ENCODE data around the gene CD276. TPM values are rescaled to one million over a fixed set of nuclear protein-coding genes. Genes with fewer than 3 reads are reported as not detected.

Gene CD276
- total RNA-seq, 1 donor from 2014 or later, result 207 TPM

DNA sequence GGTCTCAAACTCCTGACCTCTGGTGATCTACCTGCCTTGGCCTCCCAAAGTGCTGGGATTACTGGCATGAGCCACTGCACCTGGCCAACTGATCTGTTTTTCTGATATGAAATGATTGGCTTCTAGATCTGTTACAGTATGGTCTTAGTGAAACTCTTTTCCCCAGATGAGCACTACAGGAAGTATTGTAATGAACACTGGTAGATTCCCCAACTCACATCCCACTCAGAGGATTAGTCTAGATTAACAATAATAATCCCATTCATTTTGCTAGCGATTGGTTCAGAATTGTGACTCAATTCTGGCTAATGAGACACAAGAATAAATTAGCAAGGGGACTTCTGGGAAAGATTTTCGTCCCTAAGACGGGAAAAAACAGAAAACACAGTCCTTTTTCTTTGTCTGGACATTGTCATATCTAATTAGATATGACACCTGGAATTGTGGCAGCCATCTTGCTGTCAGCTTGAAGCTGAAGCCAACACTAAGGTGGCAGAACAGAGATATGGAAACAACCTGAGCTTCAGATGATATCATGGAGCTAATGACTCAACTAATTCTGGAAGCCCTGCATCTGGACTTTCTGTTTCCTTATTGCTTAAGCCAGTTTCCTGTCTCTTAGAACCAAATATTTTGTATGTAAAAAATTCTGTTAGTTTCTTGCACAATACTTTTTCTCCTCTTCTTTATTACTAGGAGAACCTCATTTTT lies 33.6 kb upstream of the CD276 start:
- no peak for DNase-seq (ENCODE audit: low spot score, unreplicated experiment)
- Mint-ChIP-seq H3K36me3 (ENCODE audit: insufficient read depth) (no peaks in the 10 kb centered on the region), H3K9me3 (ENCODE audit: low read depth) (no peaks in the 10 kb centered on the region), H3K27me3 (peaks cover 3% of the 10 kb centered on the region), H3K4me1 (ENCODE audit: low read depth) (peaks cover 6% of the 10 kb centered on the region), H3K27ac (no peak overlapping the region), H3K4me3 (ENCODE audit: low read depth) (no peak overlapping the region)
- TF ChIP-seq CTCF (IDR thresholded peaks at IDR 0.05; ENCODE audit: unreplicated experiment), result no peak

DNA sequence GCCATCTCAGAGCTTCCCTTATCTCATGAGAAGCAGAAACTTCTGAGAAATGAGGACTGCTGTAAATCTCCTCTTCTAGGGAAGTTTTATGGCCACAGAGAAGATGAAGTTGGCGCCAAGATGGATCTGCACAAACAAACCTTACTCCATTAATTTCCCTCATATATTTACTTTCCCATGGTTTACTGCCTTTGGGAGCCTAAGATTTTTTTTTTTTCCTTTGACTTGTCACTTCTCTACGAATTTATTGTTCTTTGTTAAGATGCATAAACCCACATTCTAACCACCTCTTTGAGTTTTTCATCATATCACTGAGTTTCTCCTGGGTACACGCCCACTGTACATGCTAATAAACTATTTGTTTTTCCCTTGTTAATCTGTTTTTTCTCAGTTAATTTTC lies 29.5 kb upstream of the CD276 start:
- DNase-seq (ENCODE audit: low spot score, unreplicated experiment), result no peak
- TF ChIP-seq CTCF (IDR thresholded peaks at IDR 0.05; ENCODE audit: unreplicated experiment), result no peak
- no peak overlapping the region for H3K4me3 Mint-ChIP-seq (ENCODE audit: low read depth)
- H3K27ac Mint-ChIP-seq, result no peak overlapping the region
- H3K36me3 Mint-ChIP-seq (ENCODE audit: insufficient read depth), result no peaks in the 10 kb centered on the region
- H3K9me3 Mint-ChIP-seq (ENCODE audit: low read depth), result no peaks in the 10 kb centered on the region
- H3K4me1 Mint-ChIP-seq (ENCODE audit: low read depth), result peaks cover 6% of the 10 kb centered on the region
- H3K27me3 Mint-ChIP-seq, result peaks cover 6% of the 10 kb centered on the region

- peaks cover 9% of the 10 kb centered on the region for H3K27me3 Mint-ChIP-seq
- DNase-seq (ENCODE audit: low spot score, unreplicated experiment), result no peak
- no peak overlapping the region for H3K4me3 Mint-ChIP-seq (ENCODE audit: low read depth)
These were observed 28.5 kb upstream of the CD276 start for GRCh38 chr15:73655724-73656123.

GRCh38 chr15:73658645-73659044 lies 25.5 kb upstream of the CD276 start:
- H3K36me3 Mint-ChIP-seq (ENCODE audit: insufficient read depth), result no peaks in the 10 kb centered on the region
- H3K27me3 Mint-ChIP-seq, result peaks cover 6% of the 10 kb centered on the region
- no peak overlapping the region for H3K27ac Mint-ChIP-seq
- TF ChIP-seq CTCF (IDR thresholded peaks at IDR 0.05; ENCODE audit: unreplicated experiment), result no peak
- no peak overlapping the region for H3K4me3 Mint-ChIP-seq (ENCODE audit: low read depth)
- H3K4me1 Mint-ChIP-seq (ENCODE audit: low read depth), result peaks cover 6% of the 10 kb centered on the region
- no peak for DNase-seq (ENCODE audit: low spot score, unreplicated experiment)
- H3K9me3 Mint-ChIP-seq (ENCODE audit: low read depth), result no peaks in the 10 kb centered on the region

More at GRCh38 chr15:73655724-73656123, 28.5 kb upstream of the CD276 start:
- TF ChIP-seq CTCF (IDR thresholded peaks at IDR 0.05; ENCODE audit: unreplicated experiment), result no peak
- H3K36me3 Mint-ChIP-seq (ENCODE audit: insufficient read depth), result no peaks in the 10 kb centered on the region
- no peak overlapping the region for H3K27ac Mint-ChIP-seq
- H3K4me1 Mint-ChIP-seq (ENCODE audit: low read depth), result peaks cover 6% of the 10 kb centered on the region
- no peaks in the 10 kb centered on the region for H3K9me3 Mint-ChIP-seq (ENCODE audit: low read depth)

DNA sequence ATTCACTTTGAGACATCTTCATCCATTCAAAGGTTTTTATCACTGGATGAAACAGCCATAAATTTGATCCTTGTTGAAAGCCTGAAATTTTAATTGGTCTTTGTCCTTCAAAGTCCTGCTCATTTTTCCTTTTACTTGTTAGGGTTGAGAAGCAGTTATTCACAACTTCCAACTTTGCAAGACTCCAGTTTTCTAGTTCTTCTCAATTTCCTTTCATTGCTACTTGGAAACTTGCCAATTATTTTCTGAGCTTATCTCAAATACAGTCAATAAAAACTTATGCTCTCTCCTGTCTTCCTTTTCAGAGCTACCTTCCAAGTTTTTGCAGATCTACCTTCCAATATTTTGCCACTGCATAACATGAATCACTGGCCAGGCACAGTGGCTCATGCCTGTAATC lies 23.7 kb upstream of the CD276 start:
- peaks cover 7% of the 10 kb centered on the region for H3K27me3 Mint-ChIP-seq

More for the DNA sequence above, 23.7 kb upstream of the CD276 start:
- no peak overlapping the region for H3K4me3 Mint-ChIP-seq (ENCODE audit: low read depth)
- no peak for TF ChIP-seq CTCF (IDR thresholded peaks at IDR 0.05; ENCODE audit: unreplicated experiment)
- DNase-seq (ENCODE audit: low spot score, unreplicated experiment), result no peak
- H3K9me3 Mint-ChIP-seq (ENCODE audit: low read depth), result no peaks in the 10 kb centered on the region
- H3K27ac Mint-ChIP-seq, result no peak overlapping the region
- H3K4me1 Mint-ChIP-seq (ENCODE audit: low read depth), result no peaks in the 10 kb centered on the region
- no peaks in the 10 kb centered on the region for H3K36me3 Mint-ChIP-seq (ENCODE audit: insufficient read depth)
